Measurements from ENCODE around the gene BTBD17.

BTBD17 gene

GRCh38 chr17:74337834-74338500, 23.7 kb downstream of the BTBD17 start:
- no peak for FAIRE-seq

DNA sequence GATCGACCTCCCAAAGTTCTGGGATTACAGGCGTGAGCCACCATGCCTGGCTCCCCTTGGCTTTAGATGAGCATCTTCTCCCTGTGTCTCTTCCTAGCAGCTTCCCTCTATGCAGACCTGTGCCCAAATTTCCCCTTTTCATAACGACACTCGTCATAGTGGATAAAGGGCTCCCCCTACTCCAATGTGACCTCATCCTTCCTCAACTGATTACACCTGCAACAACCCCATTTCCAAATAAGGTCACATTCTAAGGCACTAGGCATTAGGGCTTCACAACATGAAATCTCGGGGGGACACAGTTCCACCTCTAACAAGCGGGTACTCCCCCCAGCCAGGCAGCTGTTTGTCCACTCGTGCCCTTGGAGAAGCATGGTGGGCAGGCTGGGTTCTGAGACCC, 25.4 kb downstream of the BTBD17 start:
- DNase-seq (ENCODE audit: insufficient read length, low spot score) (no peak), FAIRE-seq (no peak)

More at GRCh38 chr17:74337834-74338500, 23.7 kb downstream of the BTBD17 start:
- DNase-seq (ENCODE audit: insufficient read length, low spot score): no peak

DNA sequence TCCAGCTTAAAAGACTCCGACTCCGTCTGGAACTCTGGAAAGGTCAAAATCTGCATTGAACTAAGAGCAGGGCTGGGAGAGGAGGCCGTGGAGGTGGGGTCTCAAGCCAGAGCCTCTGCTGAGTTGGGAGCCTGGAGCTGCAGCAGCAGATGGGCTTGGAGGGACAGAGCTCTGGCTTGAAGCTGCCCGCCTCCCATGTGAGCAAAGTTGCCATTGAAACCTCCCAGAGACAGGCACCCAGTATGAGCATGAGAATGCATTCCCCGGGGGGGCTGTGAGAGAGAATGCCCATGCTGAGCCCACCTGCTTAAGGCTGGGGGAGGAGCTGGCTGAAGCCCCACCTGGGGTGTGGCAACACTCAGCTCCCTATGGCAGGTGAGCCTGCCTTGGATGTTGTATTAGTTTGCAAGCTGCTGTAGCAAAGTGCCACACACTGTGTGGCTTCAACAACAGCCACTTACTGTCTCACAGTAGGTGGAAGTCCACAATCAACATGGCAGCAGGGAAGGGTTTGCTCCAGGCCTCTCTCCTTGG, 26.1 kb downstream of the BTBD17 start:
- no peak for FAIRE-seq
- no peak for DNase-seq (ENCODE audit: insufficient read length, low spot score)

- DNase-seq (ENCODE audit: insufficient read length, low spot score) (no peak), FAIRE-seq (no peak)
Measured at GRCh38 chr17:74334393-74335039, 27.2 kb downstream of the BTBD17 start.

GRCh38 chr17:74332763-74333283, 28.8 kb downstream of the BTBD17 start:
- DNase-seq (ENCODE audit: insufficient read length, low spot score): no peak
- no peak for FAIRE-seq

DNA sequence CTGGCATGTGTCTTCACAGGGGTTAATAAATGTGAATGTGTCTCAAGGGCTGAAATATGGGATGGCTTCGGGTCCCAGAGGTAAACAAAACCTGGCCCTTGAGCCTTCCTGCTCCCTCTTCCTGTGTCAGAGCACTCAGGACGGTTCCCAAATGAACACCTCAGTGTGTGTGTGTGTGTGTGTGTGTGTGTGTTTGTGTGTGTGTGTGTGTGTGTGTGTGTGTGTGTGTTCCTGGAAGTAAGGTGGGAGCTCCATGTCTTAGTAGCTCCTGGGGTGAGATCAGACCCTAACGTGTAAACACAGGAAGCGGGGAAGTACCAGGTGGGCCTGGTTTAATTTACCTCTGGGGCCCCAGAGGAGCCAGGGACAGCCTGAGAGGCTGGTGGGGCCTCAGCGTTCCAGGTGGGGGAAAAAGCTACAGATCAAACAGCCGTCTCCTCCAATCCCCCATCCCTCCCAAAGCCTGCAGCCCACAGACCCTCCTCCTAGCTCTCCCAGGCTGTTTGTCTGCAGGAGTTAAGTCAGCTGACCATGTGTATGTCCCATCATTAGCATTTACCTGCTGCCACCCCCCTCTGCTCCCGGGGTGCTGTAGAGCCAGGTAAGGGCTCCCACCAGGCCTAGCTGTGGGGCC, 29.5 kb downstream of the BTBD17 start:
- DNase-seq (ENCODE audit: insufficient read length, low spot score) (no peak), FAIRE-seq (no peak)

GRCh38 chr17:74330446-74330845, 31.2 kb downstream of the BTBD17 start:
- DNase-seq (ENCODE audit: insufficient read length, low spot score) (no peak), FAIRE-seq (no peak)

- DNase-seq (ENCODE audit: insufficient read length, low spot score) (no peak), FAIRE-seq (no peak)
Measured at GRCh38 chr17:74329378-74329777, 32.3 kb downstream of the BTBD17 start.

DNA sequence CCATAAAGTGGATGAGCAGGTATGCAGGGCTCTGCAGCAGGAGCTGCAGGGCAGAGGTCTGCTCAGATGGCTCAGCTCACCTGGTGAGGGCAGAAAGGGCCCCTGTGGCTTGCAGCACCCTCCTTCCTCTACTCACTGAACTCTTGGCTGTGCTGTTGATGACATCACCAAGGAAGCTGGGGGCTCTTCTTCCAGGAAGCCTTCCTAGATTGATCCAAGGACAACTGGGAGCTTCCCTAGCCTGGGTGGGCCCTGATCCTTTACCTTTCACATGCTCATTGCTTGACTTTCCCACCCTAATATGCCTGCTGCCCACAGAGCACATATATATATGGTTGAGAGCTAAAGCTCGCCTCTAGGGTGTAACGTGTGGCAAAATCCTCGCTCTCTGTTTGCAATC, 33.2 kb downstream of the BTBD17 start:
- no peak for FAIRE-seq
- DNase-seq (ENCODE audit: insufficient read length, low spot score): no peak

GRCh38 chr17:74326506-74326905, 35.2 kb downstream of the BTBD17 start:
- DNase-seq (ENCODE audit: insufficient read length, low spot score) (no peak), FAIRE-seq (no peak)

DNA sequence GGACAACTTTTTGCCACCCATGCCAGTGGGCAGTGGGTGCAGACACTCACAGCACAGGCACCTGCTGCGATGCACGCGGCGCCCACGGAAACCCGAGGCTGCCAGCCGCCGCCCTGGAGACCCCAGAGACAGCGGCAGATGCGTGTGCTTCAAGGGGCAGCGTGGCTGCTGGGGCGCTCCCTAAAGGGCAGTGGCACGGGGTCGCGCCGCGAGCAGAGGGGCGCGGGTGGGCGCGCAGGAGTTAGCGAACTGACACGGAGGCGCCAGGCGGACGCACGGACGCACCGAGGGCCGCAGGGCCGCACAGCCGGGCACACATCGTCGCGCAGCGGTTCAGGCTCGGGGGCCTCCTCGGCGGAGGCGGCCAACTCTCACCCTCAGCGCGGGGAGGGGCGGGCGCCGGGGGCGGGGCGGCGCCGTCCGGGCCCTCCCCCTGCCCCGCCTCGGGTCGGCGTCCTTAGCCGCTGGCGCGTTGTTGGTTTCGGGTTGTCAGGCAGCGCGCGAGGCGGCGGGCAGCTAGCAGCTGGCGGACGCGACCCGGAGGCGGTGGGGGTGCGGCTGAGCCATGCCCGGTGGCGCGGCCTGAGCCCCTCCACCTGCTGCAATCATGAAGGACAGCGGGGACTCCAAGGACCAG, 35.8 kb downstream of the BTBD17 start, which contains the start of gene KIF19:
Gene KIF19 (plus strand): TSS at position 484 of the 637 bp plus-strand sequence. CDS start 124 bp downstream, at position 608.
- FAIRE-seq (peak; percentile 14), DNase-seq (ENCODE audit: insufficient read length, low spot score) (peak; percentile 81)

DNA sequence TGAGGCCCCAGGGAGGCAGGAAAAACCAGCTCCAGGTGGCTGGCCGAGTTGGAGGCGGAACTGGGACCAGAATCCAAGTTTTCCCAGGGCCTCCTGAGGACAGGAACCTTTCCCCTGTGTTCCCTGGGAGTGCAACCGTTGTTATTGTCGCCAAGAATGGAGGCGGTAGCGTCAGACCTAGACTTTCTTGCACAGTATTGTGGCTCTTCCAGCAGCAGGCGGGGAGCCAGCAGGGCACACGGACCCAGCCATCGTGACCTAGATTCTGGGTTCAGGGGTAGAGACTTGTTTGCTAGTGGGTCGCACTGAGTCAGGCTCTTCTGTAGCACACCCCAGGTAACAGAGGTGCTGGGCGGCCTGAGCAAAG, 36.3 kb downstream of the BTBD17 start:
- DNase-seq (ENCODE audit: insufficient read length, low spot score): no peak
- FAIRE-seq: no peak

GRCh38 chr17:74324521-74324920, 37.1 kb downstream of the BTBD17 start:
- no peak for DNase-seq (ENCODE audit: insufficient read length, low spot score)
- FAIRE-seq: no peak

- FAIRE-seq (no peak), DNase-seq (ENCODE audit: insufficient read length, low spot score) (no peak)
Measured at GRCh38 chr17:74318391-74318790, 43.3 kb downstream of the BTBD17 start.

GRCh38 chr17:74317071-74317470, 44.6 kb downstream of the BTBD17 start:
- no peak for DNase-seq (ENCODE audit: insufficient read length, low spot score)

GRCh38 chr17:74316220-74316619, 45.4 kb downstream of the BTBD17 start:
- DNase-seq (ENCODE audit: insufficient read length, low spot score) (no peak), FAIRE-seq (no peak)

More at GRCh38 chr17:74317071-74317470, 44.6 kb downstream of the BTBD17 start:
- no peak for FAIRE-seq

DNA sequence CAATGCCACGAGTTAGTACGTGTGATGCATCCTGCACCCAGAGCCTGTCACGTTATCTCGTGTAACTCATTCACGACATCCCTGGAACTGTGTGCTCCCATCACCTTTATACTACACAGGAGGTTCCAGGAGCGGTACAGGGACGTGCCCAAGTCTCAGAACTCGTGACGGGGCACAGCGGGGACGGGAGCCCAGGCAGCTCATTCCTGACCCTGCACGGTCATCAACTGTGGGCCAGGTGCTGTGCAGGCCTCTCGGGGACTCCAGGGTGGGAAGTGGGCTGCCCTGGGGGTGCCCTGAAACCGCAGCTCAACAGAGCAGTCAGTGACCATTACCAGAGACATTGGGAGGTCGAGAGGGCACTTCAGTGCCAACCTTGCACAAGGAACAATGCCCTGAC, 46.8 kb downstream of the BTBD17 start:
- FAIRE-seq (no peak), DNase-seq (ENCODE audit: insufficient read length, low spot score) (no peak)

DNA sequence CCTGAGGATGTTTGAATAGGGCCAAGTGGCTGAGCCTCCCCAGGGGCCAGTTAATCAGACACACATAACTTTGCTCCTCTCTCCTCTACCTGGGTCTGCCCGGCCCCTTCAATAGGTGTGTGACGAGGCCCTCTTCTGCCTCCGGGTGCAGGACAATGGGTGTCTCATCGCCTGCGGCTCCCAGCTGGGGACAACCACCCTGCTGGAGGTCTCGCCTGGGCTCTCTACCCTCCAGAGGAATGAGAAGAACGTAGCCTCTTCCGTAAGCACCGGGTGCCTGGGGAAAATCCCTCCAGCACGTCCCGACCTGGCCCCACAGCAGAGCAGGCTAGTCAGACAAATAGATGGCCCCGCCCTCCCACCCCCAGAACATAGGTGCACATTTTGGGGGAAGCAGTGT, 51.8 kb downstream of the BTBD17 start:
- FAIRE-seq (no peak), DNase-seq (ENCODE audit: insufficient read length, low spot score) (no peak)

GRCh38 chr17:74307984-74308773, 53.5 kb downstream of the BTBD17 start:
- DNase-seq (ENCODE audit: insufficient read length, low spot score) (no peak), FAIRE-seq (no peak)

All from GM19239 (cell line).